ENCODE measurements around the gene TSHZ3.

Gene TSHZ3

GRCh38 chr19:31354316-31354715 lies 5.1 kb upstream of the TSHZ3 start:
- H3K4me3 ChIP-seq (ENCODE audit: extremely low read depth, insufficient read depth, low read length, poor library complexity, severe bottlenecking): no peak overlapping the region
- no peak overlapping the region for H3K27ac ChIP-seq (ENCODE audit: low read depth, low read length, severe bottlenecking)
- peaks cover 35% of the 10 kb centered on the region for H3K4me1 ChIP-seq (ENCODE audit: control insufficient read depth, insufficient read depth, low read length, poor library complexity, severe bottlenecking)
- H3K9me3 ChIP-seq (ENCODE audit: control insufficient read depth, low read length): no peaks in the 10 kb centered on the region
- WGBS, 2 experiments (ENCODE audit: insufficient coverage in 2 of 2): 5 to 18% methylated on average over 4 to 8 of the region's 10 CpGs
- H3K36me3 ChIP-seq (ENCODE audit: control insufficient read depth, insufficient read depth, low read length): no peaks in the 10 kb centered on the region

GRCh38 chr19:31353833-31354232 lies 4.6 kb upstream of the TSHZ3 start:
- H3K36me3 ChIP-seq (ENCODE audit: control insufficient read depth, insufficient read depth, low read length): no peaks in the 10 kb centered on the region
- no peak overlapping the region for H3K27ac ChIP-seq (ENCODE audit: low read depth, low read length, severe bottlenecking)
- no peaks in the 10 kb centered on the region for H3K9me3 ChIP-seq (ENCODE audit: control insufficient read depth, low read length)
- 7 to 9% methylated on average over 6 to 7 of the region's 10 CpGs for WGBS, 2 experiments (ENCODE audit: insufficient coverage in 2 of 2)
- H3K4me3 ChIP-seq (ENCODE audit: extremely low read depth, insufficient read depth, low read length, poor library complexity, severe bottlenecking): no peak overlapping the region
- H3K4me1 ChIP-seq (ENCODE audit: control insufficient read depth, insufficient read depth, low read length, poor library complexity, severe bottlenecking): peaks cover 35% of the 10 kb centered on the region

- H3K4me1 ChIP-seq (ENCODE audit: control insufficient read depth, insufficient read depth, low read length, poor library complexity, severe bottlenecking): peaks cover 39% of the 10 kb centered on the region
- H3K4me3 ChIP-seq (ENCODE audit: extremely low read depth, insufficient read depth, low read length, poor library complexity, severe bottlenecking): no peak overlapping the region
- 2 to 3% methylated on average over 26 to 37 of the region's 43 CpGs for WGBS, 2 experiments (ENCODE audit: insufficient coverage in 2 of 2)
- no peaks in the 10 kb centered on the region for H3K36me3 ChIP-seq (ENCODE audit: control insufficient read depth, insufficient read depth, low read length)
- H3K9me3 ChIP-seq (ENCODE audit: control insufficient read depth, low read length): no peaks in the 10 kb centered on the region
- no peak overlapping the region for H3K27ac ChIP-seq (ENCODE audit: low read depth, low read length, severe bottlenecking)
Observed at GRCh38 chr19:31352782-31353651, 3.8 kb upstream of the TSHZ3 start.

- Histone ChIP-seq H3K4me1 (ENCODE audit: control insufficient read depth, insufficient read depth, low read length, poor library complexity, severe bottlenecking) (peaks cover 46% of the 10 kb centered on the region), H3K36me3 (ENCODE audit: control insufficient read depth, insufficient read depth, low read length) (no peaks in the 10 kb centered on the region), H3K27ac (ENCODE audit: low read depth, low read length, severe bottlenecking) (no peak overlapping the region), H3K9me3 (ENCODE audit: control insufficient read depth, low read length) (no peaks in the 10 kb centered on the region), H3K4me3 (ENCODE audit: extremely low read depth, insufficient read depth, low read length, poor library complexity, severe bottlenecking) (no peak overlapping the region)
- WGBS, 2 experiments (ENCODE audit: insufficient coverage in 2 of 2): 6 to 15% methylated on average over 7 of the region's 14 CpGs
Observed at GRCh38 chr19:31352296-31352781, 3.1 kb upstream of the TSHZ3 start.

GRCh38 chr19:31351855-31352195 lies 2.6 kb upstream of the TSHZ3 start:
- 1% methylated on average over 25 of the region's 29 CpGs for WGBS, 2 experiments (ENCODE audit: insufficient coverage in 2 of 2)
- no peaks in the 10 kb centered on the region for H3K36me3 ChIP-seq (ENCODE audit: control insufficient read depth, insufficient read depth, low read length)

GRCh38 chr19:31351056-31351854 lies 2.0 kb upstream of the TSHZ3 start:
- 0 to 1% methylated on average over 58 to 63 of the region's 72 CpGs for WGBS, 2 experiments (ENCODE audit: insufficient coverage in 2 of 2)
- Histone ChIP-seq H3K36me3 (ENCODE audit: control insufficient read depth, insufficient read depth, low read length) (no peaks in the 10 kb centered on the region), H3K27ac (ENCODE audit: low read depth, low read length, severe bottlenecking) (no peak overlapping the region)

More at GRCh38 chr19:31351855-31352195, 2.6 kb upstream of the TSHZ3 start:
- Histone ChIP-seq H3K9me3 (ENCODE audit: control insufficient read depth, low read length) (no peaks in the 10 kb centered on the region), H3K4me3 (ENCODE audit: extremely low read depth, insufficient read depth, low read length, poor library complexity, severe bottlenecking) (peak overlapping the region; percentile 76), H3K4me1 (ENCODE audit: control insufficient read depth, insufficient read depth, low read length, poor library complexity, severe bottlenecking) (peaks cover 42% of the 10 kb centered on the region), H3K27ac (ENCODE audit: low read depth, low read length, severe bottlenecking) (no peak overlapping the region)

GRCh38 chr19:31350693-31351055 lies 1.4 kb upstream of the TSHZ3 start:
- no peak overlapping the region for H3K27ac ChIP-seq (ENCODE audit: low read depth, low read length, severe bottlenecking)
- 0% methylated on average over 47 to 57 of the region's 63 CpGs for WGBS, 2 experiments (ENCODE audit: insufficient coverage in 2 of 2)
- peaks cover 31% of the 10 kb centered on the region for H3K4me1 ChIP-seq (ENCODE audit: control insufficient read depth, insufficient read depth, low read length, poor library complexity, severe bottlenecking)
- H3K36me3 ChIP-seq (ENCODE audit: control insufficient read depth, insufficient read depth, low read length): no peaks in the 10 kb centered on the region
- no peaks in the 10 kb centered on the region for H3K9me3 ChIP-seq (ENCODE audit: control insufficient read depth, low read length)
- peak overlapping the region; percentile 76 for H3K4me3 ChIP-seq (ENCODE audit: extremely low read depth, insufficient read depth, low read length, poor library complexity, severe bottlenecking)

More at GRCh38 chr19:31351056-31351854, 2.0 kb upstream of the TSHZ3 start:
- peak overlapping the region; percentile 76 for H3K4me3 ChIP-seq (ENCODE audit: extremely low read depth, insufficient read depth, low read length, poor library complexity, severe bottlenecking)
- no peaks in the 10 kb centered on the region for H3K9me3 ChIP-seq (ENCODE audit: control insufficient read depth, low read length)
- peaks cover 36% of the 10 kb centered on the region for H3K4me1 ChIP-seq (ENCODE audit: control insufficient read depth, insufficient read depth, low read length, poor library complexity, severe bottlenecking)

GRCh38 chr19:31350033-31350692 lies 927 bp upstream of the TSHZ3 start:
- H3K27ac ChIP-seq (ENCODE audit: low read depth, low read length, severe bottlenecking): no peak overlapping the region
- no peaks in the 10 kb centered on the region for H3K36me3 ChIP-seq (ENCODE audit: control insufficient read depth, insufficient read depth, low read length)
- H3K4me1 ChIP-seq (ENCODE audit: control insufficient read depth, insufficient read depth, low read length, poor library complexity, severe bottlenecking): peaks cover 26% of the 10 kb centered on the region
- peak overlapping the region; percentile 76 for H3K4me3 ChIP-seq (ENCODE audit: extremely low read depth, insufficient read depth, low read length, poor library complexity, severe bottlenecking)
- WGBS, 2 experiments (ENCODE audit: insufficient coverage in 2 of 2): 0% methylated on average over 4 to 19 of the region's 61 CpGs
- no peaks in the 10 kb centered on the region for H3K9me3 ChIP-seq (ENCODE audit: control insufficient read depth, low read length)

GRCh38 chr19:31348481-31349159 lies 616 bp downstream of the TSHZ3 start:
- peaks cover 22% of the 10 kb centered on the region for H3K4me1 ChIP-seq (ENCODE audit: control insufficient read depth, insufficient read depth, low read length, poor library complexity, severe bottlenecking)
- WGBS, 2 experiments (ENCODE audit: insufficient coverage in 2 of 2): 0 to 2% methylated on average over 32 to 49 of the region's 61 CpGs

GRCh38 chr19:31347828-31348392 lies 1.3 kb downstream of the TSHZ3 start:
- Histone ChIP-seq H3K36me3 (ENCODE audit: control insufficient read depth, insufficient read depth, low read length) (no peaks in the 10 kb centered on the region), H3K4me3 (ENCODE audit: extremely low read depth, insufficient read depth, low read length, poor library complexity, severe bottlenecking) (peak overlapping the region; percentile 76), H3K4me1 (ENCODE audit: control insufficient read depth, insufficient read depth, low read length, poor library complexity, severe bottlenecking) (peaks cover 17% of the 10 kb centered on the region), H3K27ac (ENCODE audit: low read depth, low read length, severe bottlenecking) (no peak overlapping the region), H3K9me3 (ENCODE audit: control insufficient read depth, low read length) (no peaks in the 10 kb centered on the region)
- WGBS, 2 experiments (ENCODE audit: insufficient coverage in 2 of 2): 0 to 28% methylated on average over 1 to 3 of the region's 11 CpGs

More at GRCh38 chr19:31348481-31349159, 616 bp downstream of the TSHZ3 start:
- no peaks in the 10 kb centered on the region for H3K36me3 ChIP-seq (ENCODE audit: control insufficient read depth, insufficient read depth, low read length)
- H3K27ac ChIP-seq (ENCODE audit: low read depth, low read length, severe bottlenecking): no peak overlapping the region
- H3K4me3 ChIP-seq (ENCODE audit: extremely low read depth, insufficient read depth, low read length, poor library complexity, severe bottlenecking): peak overlapping the region; percentile 76
- no peaks in the 10 kb centered on the region for H3K9me3 ChIP-seq (ENCODE audit: control insufficient read depth, low read length)
